Lung microvascular endothelial cell (primary cell): Measurements from ENCODE around the gene VAV2. TPM values are rescaled to one million over a fixed set of nuclear protein-coding genes. Genes with fewer than 3 reads are reported as not detected.

Experiments used
- DNase-seq, 2 donors: peaks; one replicate each; pipeline versions ENCODE4 v3.0.0 to v3.0.0-alpha.2; 2010; ENCODE audit warnings: low read depth in 2 of 2
- total RNA-seq: library from RNA; depleted of rRNA; stranded (reverse); fragments of >200 nt; gene quantifications from 2 replicates; pipeline ENCODE4 v1.2.1, GENCODE V29; 2014

The VAV2 gene
- total RNA-seq, 1 donor from 2014 or later, result 17.7 TPM

DNA sequence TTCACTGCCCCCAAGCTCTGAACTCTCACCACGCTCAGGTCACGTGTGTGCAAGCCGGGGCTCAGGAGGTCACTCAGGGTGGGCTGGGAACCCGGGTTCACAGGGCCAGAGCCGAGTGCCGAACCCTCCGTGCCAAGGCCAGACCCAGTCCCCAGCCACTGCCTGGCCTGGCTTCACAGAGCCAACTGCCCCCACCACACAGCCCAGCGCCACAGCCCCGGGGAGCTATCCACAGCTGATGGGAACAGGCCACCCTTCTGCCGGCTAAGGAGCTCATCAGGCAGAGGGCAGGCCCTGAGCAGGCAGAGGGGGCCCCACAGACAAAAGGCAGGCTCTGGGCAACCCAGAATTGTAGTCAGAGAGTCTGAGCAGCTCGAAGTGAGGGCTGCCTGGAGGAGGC, 117.0 kb downstream of the VAV2 start:
- no peak for DNase-seq

DNA sequence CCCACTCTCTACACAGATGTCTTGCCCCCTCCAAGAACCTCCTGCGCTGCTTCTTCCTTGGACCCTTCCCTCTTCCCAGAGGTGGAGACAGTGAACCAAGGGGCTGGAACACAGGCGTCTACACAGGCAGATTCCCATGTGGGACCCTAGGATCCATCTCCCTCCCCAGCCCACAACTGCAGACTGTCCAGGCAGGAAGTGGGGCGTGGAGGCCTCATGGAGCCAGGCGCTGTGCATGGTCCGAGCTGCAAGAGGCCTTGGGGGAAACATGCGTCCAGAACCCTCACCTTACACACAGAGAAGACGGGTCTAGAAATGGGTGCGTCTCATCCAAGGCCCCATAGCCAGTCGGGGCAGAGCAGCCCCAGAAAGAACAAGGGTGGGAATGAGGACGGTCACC, 117.5 kb downstream of the VAV2 start:
- DNase-seq, result no peak

DNA sequence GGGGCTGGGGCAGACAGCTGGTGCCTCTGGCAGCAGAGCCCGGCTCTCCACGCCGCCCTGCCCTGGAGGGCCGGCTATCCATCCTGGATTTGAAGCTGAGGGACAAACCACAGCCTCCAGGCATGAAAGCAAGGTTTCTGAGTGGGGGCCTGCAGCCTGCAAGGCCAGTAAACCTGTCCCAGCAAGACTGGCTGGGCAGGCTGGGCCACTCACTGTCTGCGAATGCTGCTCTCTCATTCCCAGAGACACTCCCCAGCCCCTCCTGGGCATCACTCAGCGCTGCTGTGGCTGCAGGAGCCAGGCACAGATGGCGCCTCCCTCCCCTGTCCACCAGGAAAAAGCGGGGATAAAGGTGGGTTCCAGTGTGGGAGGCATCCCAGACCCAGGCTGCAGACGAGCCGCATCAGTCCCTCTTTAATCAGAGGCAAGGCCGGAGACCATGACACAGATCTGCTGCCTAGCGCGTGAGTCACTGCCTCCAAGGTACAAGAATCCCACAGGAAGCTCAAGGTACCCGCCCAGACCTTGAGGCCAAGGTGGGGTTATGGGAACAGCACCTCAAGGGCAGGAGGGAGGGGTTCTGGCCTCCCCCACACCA, 118.0 kb downstream of the VAV2 start:
- DNase-seq, result peak in 1 of 2 donors; percentile 65

DNA sequence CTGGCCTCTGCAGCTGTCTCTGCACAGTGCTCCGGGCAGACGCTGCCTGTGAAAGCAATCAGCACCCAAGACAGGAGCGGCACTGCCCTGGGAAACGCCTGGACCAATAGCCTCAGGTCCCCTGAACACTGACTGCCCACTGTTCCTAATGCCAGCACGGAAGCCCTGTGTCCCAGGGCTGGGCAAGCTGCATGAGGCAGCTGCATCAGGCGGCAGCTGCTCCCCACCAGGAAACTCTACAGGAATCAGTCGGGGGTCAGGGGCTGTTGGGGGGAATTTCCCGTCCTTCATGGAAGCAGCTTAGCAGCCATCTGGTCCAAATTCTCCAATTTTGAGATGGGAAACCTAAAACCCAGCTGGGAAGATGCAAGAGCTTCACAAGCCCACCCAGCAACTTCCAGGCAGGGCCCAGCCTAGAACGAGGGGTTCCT, 118.6 kb downstream of the VAV2 start:
- peak in 1 of 2 donors; percentile 19 for DNase-seq

DNA sequence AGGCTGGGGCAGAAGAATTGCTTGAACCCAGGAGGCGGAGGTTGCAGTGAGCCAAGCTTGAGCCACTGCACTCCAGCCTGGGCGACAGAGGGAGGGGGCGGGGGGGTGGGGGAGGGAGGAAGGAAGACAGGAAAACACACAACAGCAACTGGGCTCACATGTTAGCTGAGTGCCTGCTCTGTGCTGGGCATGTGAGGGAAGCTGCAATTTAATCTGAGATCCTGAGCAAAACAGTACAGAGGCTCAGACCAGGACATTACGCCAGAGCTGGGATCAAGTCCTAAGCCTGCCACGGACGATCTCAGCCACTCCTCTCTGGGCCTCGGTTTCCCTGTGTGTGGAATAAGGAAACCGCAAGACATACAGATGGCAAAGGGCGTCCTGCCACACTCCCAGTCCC, 119.1 kb downstream of the VAV2 start:
- peak in 1 of 2 donors; percentile 51 for DNase-seq

DNA sequence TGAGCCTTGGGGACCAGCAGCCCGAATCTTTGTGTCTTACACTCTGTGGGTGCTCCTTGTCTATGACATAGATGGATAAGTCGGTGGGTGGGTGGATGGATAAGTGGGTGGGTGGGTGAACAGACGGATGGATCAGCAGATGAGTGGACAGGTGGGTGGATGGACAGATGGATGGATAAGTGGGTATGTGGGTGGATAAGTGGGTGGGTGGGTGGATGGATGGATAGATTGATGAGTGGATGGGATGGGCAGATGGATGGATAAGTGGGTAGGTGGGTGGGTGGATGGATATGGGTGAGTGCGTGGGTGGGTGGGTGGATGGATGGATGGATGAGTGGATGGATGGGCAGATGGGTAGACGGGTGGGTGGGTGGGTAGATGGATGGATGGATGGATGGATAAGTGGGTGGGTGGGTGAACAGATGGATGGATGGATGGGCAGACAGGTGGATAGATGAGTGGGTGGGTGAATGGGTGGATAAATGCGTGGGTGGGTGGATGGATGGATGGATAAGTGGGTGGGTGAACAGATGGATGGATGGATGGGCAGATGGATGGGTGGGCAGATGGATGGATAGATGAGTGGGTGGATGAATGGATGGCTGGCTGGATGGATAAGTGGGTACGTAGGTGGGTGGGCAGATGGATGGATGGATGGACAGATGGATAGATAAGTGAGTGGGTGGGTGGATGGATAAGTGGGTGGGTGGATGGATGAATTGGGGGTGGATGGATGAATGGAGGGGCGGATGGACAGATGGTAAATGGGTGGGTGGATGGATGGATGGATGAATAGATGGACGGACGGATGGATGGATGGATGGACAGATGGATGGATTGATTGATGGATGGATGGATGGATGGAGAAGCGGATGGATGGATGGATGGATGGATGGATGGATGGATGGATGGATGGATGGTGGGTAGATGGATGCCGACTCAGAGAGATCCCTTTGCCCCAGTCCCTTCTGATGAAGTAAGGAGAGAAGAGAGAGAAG, 121.2 kb downstream of the VAV2 start:
- no peak for DNase-seq

DNA sequence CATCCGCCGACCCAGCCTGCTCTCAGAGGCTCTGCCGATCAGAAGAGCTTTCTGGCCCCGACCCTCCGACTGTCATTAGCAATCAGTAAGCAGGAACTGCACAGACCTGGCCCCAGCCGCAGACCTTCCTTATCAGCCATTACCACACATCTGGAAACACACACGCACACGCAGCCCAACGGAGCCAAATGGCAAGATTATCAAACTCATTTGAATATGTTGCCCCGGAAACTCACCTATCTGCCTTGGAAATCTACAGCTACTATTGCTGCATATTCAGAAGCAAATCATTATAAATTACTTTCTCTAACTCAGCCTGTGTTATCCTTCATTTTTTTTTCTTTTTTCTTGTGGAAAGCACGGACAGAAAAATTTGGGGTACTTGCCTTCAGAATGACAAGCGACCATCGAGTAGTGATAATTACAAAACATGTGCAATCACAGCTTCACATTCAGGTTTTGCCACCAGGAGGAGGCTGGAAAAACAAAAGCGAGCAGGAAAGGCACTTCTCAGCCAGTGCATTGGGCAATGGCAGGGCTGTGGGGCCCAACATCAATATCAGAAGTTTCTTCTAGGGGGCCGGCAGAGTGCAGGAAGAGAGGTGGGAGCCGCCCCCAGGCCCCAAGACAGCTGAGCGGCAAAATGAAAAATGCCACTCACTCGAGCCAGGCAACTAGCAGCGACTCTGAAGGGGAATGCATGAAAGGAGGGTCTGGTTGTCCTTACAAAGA, 122.3 kb downstream of the VAV2 start:
- peak in 1 of 2 donors; percentile 67 for DNase-seq

DNA sequence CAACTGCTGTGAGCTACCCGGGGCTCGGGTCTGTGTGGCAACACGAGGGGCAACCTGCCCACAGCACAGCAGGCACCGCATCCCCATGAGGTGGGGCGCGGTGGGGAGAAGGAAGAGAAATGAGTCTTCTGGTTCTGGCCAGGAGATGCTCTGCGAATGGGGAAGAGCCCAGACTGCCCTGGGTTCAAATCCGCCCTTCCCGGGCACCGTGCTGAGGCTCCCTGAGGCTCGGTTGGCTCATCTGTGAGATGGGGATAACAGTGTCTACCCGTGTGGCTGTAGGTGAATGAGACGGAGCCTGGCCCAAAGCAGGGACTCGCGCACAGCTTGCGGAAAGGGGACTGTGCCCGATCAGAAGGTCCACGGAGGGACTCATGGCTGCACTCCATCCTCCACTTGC, 123.9 kb downstream of the VAV2 start:
- DNase-seq, result no peak

DNA sequence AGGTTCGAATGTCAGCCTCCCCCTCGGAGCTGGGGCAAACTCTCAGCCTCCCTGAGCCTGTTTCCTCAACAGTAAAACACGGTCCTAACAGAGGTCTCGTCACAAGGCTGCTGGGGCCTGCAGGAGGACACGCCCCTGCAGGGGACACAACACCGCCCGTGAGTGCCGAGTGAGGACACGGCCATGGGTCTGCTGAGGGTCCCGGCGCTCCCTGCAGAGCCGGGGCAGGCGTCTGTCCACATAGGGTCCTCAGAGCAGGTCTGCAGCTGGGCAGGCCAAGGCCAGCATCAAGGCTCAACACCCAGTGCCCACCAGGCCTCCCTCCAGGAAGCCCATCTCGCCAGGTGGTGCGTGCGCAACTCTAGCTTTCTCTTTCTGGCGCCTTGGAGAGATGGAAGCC, 125.2 kb downstream of the VAV2 start:
- no peak for DNase-seq

DNA sequence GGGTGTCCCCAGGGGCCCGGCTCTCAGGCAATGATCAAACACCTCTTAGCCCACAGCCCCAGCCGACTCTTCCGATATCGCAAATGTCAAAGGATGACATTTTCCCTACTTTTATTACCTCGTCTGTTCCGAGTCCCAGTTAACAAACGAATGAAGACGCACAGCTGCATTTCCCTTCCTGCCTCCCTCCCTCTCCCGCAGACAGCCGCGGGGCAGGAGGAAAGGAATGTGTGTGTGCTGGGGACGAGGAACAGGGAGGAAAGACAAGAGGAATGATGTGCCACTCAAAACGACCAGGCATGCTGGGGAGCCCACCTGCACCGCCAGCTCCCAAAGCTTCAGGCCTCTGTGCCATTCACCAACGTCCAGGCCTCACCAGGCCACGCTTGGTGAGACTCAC, 128.1 kb downstream of the VAV2 start:
- DNase-seq, result no peak

DNA sequence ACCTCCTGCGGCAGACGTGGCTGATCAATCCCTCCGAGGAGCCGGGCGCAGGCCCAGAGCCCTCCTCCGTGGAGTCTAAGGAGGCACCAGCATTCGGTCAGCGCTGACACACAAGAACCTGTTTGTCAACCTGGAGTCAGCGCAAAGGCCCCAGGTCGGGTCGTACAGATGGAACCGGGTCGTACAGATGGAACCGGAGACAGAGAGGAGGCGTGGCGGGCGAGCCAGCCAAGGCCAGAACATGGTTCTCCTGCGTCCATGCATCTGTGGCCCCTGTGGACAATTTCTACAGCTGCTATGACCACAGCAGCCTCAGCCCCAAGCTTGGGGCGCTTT, 128.9 kb downstream of the VAV2 start:
- DNase-seq, result no peak

DNA sequence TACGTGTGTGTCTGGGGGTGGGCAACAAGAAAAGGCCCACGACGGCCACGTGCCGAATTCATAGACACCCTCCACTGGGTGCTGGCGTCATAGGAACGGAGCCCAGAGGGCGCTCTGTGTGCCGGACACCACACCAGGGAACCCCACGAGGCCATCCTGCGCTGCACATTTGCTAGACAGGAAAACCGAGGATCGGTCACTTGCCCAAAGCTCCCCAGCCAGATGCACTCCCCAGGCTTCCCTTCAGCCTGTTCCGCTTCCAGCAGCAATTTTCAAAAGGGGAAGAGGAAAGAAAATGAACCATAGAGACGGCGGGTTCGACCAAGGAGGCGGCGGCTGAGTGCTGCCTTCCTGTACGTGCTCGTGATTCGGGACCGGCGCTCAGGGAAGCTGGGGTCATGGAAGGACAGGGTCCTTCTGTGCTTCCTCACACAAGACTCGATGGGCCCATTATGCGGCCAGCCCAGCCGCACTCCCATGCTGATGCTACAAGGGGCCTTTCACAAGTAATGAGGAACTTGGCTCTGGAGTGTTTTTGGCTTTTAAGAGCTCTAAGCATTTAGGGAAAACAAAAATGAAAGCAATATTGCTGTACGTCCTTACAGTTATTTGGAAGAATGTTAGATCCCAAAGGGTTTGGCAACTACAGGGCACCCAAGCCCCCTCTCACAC, 129.4 kb downstream of the VAV2 start:
- peak in 1 of 2 donors; percentile 36 for DNase-seq

DNA sequence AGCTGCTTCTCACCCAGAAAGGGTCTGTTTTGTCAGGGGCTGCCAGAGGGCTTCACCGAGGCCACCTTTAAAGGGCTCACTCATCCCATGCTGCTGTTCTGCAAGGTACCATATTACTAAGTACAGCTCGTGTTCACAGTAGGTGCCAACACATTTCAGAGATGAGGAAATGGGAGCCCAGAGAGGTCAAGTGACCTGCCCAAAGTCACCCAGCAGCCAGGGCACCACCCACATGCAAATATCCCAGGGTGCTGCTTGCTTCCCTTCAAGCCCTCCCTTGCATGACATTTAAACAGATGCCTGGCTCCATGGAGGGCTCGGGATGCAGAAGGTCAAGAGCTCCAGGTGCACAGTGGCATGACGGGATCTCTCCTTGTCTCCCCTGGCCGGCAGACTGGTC, 130.4 kb downstream of the VAV2 start:
- DNase-seq, result no peak

DNA sequence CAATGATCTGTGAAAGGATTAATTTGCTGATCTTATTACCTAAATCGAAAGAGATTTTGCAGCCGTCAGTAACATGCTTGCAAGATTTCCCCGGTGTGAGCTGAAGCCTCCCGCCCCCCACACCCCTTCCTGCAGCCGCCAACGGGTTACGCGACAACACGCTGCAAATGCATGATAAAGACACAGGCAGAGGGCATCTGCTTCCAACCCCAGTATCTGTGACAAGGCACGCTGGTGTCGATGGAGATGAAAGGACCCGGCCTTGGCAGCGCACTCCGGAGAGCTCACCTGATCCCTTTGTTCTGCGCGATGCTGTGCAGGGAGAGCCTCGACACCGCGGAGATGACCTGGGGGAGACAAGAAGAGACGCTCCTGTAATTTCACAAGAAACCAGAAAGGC, 131.0 kb downstream of the VAV2 start:
- no peak for DNase-seq

DNA sequence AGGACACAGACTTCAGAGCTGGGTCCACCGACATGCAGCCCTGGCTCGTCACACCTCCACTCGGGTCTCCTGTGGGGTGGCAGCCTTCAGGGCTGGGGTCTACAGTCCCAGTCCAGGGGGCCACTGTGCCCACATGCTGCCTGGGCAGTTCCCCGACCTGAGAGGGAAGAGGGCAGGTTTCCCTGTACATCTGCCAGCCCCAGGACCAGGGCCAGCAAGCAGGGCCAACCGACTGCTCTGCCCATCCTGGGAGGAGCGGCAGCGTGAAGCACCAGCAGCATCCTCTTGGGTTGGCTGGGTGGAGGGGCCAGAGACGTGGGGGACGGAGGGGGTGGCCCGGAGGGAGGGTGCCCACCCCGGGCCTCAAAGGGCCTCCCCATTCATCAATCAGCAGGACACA, 133.4 kb downstream of the VAV2 start:
- no peak for DNase-seq

DNA sequence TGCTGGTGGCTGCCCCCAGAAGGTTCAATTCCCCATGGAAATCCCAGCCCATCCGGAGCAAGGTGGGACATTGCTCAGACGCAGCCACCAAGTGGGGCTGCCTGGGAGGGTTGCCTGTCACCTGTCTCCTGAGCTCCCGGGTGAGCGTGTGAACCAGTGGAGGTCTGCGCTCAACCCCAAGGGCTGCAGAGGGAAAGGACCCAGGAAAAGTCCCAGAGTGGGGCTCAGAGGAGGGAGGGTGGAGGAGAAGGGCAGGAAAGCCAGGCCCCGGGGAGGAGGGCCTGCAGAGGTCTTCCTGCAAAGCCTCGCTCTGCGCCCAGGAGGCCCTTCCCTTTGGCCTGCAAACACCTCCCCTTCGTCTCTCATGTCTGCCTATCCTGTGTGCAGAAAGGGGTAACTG, 134.5 kb downstream of the VAV2 start:
- DNase-seq, result no peak

DNA sequence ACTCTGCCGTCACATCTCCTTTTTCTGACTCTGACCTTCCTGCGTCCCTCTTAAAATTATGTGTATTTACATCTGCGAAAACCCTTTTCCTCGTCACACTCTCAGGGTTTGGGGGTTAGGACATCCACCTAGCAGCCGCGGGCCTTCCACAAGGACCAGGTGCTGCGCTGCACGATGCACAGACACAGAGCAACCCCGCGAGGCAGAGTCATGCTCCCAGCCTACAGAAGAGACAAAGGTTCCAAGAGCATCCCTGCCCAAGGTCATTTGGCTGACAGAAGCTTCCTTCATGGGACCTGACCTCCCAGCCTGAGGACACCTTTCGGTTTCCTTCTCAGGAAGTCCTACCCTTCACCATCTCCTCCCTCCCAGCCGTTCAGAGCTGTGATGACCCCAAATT, 135.3 kb downstream of the VAV2 start:
- no peak for DNase-seq

DNA sequence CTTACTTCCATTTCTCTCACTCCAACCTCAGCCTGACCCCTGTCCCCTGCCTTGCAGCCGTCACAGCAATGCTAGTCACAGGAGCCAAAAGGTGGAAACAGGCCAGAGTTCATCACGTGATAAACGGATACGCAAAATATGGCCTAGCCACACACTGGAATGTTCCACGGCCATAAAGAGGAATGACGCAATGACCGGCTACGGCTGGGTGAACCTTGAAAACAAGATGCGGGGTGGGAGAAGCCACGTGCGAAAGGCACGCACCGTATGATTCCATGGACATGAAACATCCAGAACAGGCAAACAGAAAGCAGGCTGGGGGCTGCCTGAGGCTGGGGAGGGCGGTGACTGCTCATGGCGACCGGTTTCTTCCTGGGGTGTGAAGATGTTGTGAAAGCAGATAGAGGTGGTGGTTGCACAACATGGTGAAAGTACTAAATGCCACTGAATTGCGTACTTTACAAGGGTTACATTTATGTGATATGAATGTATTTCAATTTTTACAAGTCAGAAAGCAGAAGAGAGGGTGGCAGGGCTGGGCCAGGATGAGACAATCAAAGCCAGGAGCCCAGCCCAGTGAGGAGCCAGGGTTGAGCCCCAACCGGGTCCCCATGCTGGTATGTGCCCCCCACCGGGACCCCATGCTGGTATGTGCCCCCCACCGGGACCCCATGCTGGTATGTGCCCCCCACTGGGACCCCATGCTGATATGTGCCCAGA, 136.2 kb downstream of the VAV2 start:
- peak; percentile 34 to 97 for DNase-seq

DNA sequence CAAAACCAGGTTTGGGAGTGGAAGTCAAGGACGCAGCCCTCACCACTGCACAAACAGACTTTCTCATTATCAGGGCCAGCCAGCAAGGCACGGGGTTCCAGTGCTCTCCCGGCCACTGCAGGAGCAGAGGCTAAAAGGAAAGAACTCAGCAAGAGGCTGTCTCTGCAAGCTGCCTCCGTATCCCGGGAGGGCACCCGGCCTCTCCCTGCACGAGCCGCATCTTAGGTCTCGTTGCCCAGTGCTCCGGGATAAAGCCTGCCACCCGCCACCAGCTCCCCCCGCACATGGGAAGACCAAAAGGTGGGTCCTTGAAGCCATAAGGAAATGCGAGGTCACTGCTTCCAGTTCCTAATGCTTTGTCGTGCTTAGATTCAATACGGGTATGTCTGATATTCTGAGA, 136.8 kb downstream of the VAV2 start:
- DNase-seq, result no peak

DNA sequence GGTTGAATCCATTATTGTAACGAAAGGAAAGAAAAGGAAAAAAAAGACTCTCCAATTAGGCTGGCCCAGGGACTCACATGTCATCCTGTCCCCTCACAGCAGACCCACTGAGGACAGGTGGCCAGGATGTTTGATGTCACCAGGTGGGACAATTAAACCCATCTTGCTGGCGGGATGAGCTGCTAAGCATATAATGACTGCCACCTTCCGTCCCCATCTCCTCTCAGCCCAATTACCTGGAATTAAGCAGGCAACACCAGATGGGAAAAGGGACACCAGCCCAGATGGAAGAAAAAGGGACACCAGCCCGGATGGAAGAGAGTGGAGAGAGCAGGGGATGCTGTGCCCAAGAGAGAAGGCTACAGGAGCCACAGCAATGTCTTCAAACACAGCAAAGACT, 137.4 kb downstream of the VAV2 start:
- DNase-seq, result no peak

DNA sequence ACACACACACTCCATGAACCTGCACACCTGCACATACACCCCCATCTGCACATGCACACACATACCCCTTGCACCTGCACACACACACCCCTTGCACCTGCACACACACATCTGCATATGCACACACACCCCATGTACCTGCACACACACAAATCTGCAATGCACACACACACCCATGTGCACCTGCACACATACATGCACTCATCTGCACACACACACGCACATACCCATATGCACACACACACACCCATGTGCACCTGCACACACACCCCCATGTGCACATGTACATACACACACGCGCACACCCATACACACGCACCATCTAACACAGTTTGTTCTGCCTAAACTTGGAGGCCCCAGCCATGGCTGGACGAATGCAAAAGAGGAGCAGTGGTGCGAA, 138.1 kb downstream of the VAV2 start:
- no peak for DNase-seq
